Spleen (tissue), 11 donors: Measurements from ENCODE around the gene ATRIP. TPM values are rescaled to one million over a fixed set of nuclear protein-coding genes. Genes with fewer than 3 reads are reported as not detected.

Experiments
- DNase-seq: peaks from one replicate; pipeline ENCODE4 v3.0.0-alpha.2; 2020
- H3K27ac ChIP-seq, 8 donors: fragments of 200-600 bp; sonication (generic) in 7 of 8; 1 replicate in 4 of 8; 2 replicates in 4 of 8; pipeline versions ENCODE4 v1.5.0 to v1.8.0; 2016 to 2021; ENCODE audit warnings: inconsistent platforms in 4 of 8, mild to moderate bottlenecking in 4 of 8, moderate library complexity in 1 of 8
- H3K27me3 ChIP-seq, 7 donors: fragments of 200-600 bp; sonication (generic) in 6 of 7; replicated peaks in 1 of 7; 1 replicate in 4 of 7; 2 replicates in 3 of 7; pipeline versions ENCODE4 v1.5.0 to v1.8.0; 2016 to 2021; ENCODE audit warnings: inconsistent platforms in 3 of 7, mild to moderate bottlenecking in 1 of 7
- H3K36me3 ChIP-seq, 6 donors: fragments of 200-600 bp; sonication (generic) in 5 of 6; 1 replicate in 4 of 6; 2 replicates in 2 of 6; pipeline versions ENCODE4 v1.5.0 to v1.8.0; 2016 to 2021; ENCODE audit warnings: inconsistent platforms in 2 of 6
- H3K4me1 ChIP-seq, 6 donors: fragments of 200-600 bp; sonication (generic) in 5 of 6; 1 replicate in 3 of 6; 2 replicates in 3 of 6; pipeline versions ENCODE4 v1.5.0 to v1.8.0; 2016 to 2021; ENCODE audit warnings: inconsistent platforms in 3 of 6
- H3K4me3 ChIP-seq, 8 donors: fragments of 200-600 bp; sonication (generic) in 7 of 8; 1 replicate in 4 of 8; 2 replicates in 4 of 8; pipeline versions ENCODE4 v1.5.0 to v1.8.0; 2016 to 2021; ENCODE audit warnings: inconsistent platforms in 4 of 8, mild to moderate bottlenecking in 4 of 8, moderate library complexity in 2 of 8
- H3K9me3 ChIP-seq, 8 donors: fragments of 200-600 bp; sonication (generic) in 7 of 8; 1 replicate in 4 of 8; 2 replicates in 4 of 8; pipeline versions ENCODE4 v1.5.0 to v1.8.0; 2016 to 2021; ENCODE audit warnings: inconsistent platforms in 4 of 8
- CTCF ChIP-seq, 11 experiments: fragments of 200-600 bp in 7 of 11; fragments of 450-650 bp in 4 of 11; sonication (generic) in 4 of 11; IDR thresholded peaks in 8 of 11; conservative IDR thresholded peaks in 3 of 11; 1 replicate in 7 of 11; 2 replicates in 4 of 11; pipeline versions ENCODE4 v1.4.0 to v1.8.0; 2016 to 2021; ENCODE audit warnings: antibody characterized with exemption in 11 of 11, inconsistent platforms in 4 of 11, mild to moderate bottlenecking in 1 of 11
- POLR2A ChIP-seq, 3 donors: fragments of 450-650 bp; IDR thresholded peaks; one replicate each; pipeline ENCODE4 v1.5.1; 2017; ENCODE audit warnings: antibody characterized with exemption in 3 of 3, mild to moderate bottlenecking in 1 of 3
- POLR2AphosphoS5 ChIP-seq, 3 donors: sonication (generic); formaldehyde crosslinking; IDR thresholded peaks; one replicate each; pipeline ENCODE4 v1.5.1; 2017; ENCODE audit warnings: antibody characterized with exemption in 3 of 3
- WGBS, 5 donors: extraction: QIAGEN DNeasy Blood & Tissue Kit in 3 of 5; methylation state at CpG; one replicate each; pipeline versions ENCODE4 v1.1.5 to v1.1.7; 2013 to 2018; 5-methylcytosine and 5-hydroxymethylcytosine counted together
- intact Hi-C: fragments of 100-400 bp; cut with DNase I; formaldehyde crosslinking; loops from one replicate; pipeline ENCODE4 v1.15.0; 2023; ENCODE audit warnings: low total_unique reads
- polyA plus RNA-seq, 3 donors: library from polyadenylated mRNA; stranded (reverse); fragments of 200-250 nt; gene quantifications; one replicate each; pipeline ENCODE4 v1.2.1, GENCODE V29; 2013
- total RNA-seq, 7 donors: library from RNA; depleted of rRNA in 3 of 7; stranded (reverse); fragments of >200 nt in 3 of 7; fragmentation: NEBNext Ultra II Directional in 4 of 7; extraction: Animal tissue kit (Norgen Biotek cat#: 25700) in 4 of 7; gene quantifications; one replicate each; pipeline versions ENCODE4 v1.1.0 to v1.2.1, GENCODE V29; 2016 to 2021
- donor health status: healthy with polysubstance abuse.
- donor health status: DM: no; HTN: no; CAD: no; lungs with moderate emphysema.
- donor health status: DM: no; HTN: no; CAD: no.
- donor health status: Bipolar disorder and iron deficiency.
- donor health status: healthy.
- donor health status: DM: no; HTN: no; CAD: no.
- donor health status: DM: yes; HTN: yes; CAD: no.

ATRIP gene
- total and polyA plus RNA-seq, 10 donors = 5.2 to 10.0 (median 6.8) TPM

DNA sequence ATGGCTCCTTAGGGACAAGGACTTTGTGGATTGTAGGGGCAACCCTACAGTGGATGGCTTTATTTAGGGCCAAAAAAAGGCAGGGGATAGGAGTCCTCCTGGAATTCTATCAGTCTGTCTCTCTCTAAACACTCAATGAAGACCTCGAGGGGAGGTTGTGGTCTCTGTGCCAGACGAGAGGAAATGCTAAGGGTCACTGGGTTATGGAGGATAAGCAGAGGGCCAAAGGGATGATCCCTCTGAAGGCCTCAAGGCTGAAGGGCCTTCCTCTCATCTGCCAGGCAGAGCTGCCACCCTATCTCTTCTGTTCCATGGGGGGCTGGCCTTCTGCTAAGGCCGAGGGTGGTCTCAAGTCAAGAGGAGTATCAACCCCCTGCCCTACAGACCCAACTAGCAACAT lies 43.6 kb upstream of the ATRIP start:
- intact Hi-C loops = no loop called here
- TF ChIP-seq POLR2AphosphoS5 (IDR thresholded peaks at IDR 0.05) (no peak), POLR2A (IDR thresholded peaks at IDR 0.05) (no peak), CTCF (IDR thresholded peaks at IDR 0.05 in 8 of 11, conservative IDR thresholded peaks at IDR 0.05 in 3 of 11) (no peak)
- H3K36me3 ChIP-seq = peaks cover 0 to 20% (median 0%) of the 10 kb centered on the region in 6 donors
- H3K4me1 ChIP-seq = peaks cover 0 to 45% (median 16%) of the 10 kb centered on the region in 6 donors
- H3K27me3 ChIP-seq = no peaks in the 10 kb centered on the region
- 53 to 78% (median 65%) methylated on average over 2 to 3 of the region's 3 CpGs for WGBS, 5 donors
- H3K9me3 ChIP-seq = no peaks in the 10 kb centered on the region
- H3K4me3 ChIP-seq = no peak overlapping the region
- peak overlapping the region in 6 of 8 donors; percentile 43 to 63 (median 56) for H3K27ac ChIP-seq
- DNase-seq = no peak

DNA sequence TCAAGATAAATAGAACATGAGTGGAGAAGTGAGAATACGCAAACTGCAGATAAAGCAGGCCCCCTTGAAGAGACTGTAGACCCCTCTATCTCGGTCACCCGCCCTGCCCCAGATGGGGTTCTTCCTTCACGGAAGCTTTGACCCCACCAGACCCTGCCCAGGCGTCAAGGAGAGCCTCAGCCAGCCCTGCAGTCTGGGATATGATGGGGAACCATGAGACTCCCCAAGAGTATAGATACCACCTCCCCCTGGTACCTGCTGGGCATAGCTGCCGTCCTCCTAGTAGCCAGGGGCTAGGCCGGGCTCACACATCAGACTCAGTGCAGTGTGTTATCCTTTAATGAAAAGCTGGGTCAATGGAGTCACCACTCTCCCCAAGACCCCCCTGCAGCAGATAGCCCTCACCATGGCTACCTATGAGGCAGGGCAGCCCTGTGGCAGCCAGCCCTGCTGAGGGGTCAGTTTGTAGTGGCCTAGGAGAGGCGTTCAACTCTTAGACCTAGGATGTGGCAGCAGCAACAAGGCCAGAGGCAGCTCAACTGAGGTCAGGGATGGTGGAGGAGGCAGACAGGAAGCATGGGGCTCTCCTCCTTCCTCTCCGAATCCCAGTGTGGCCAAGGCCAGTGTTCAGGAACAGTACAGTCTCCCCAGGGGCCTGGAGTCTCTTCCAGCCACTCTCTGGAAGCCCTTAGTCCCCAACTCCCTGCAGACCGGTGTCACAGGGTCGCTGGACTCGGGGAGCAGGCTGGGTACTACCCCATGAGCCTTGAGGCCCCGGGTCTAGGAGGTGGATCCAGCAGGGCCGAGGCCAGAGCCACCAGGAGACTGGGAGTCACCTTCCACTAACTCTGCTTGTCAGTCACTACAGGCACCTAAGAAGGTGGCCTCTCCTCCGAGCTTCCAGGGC lies 42.8 kb upstream of the ATRIP start:
- intact Hi-C loops = no loop called here
- no peak overlapping the region for H3K4me3 ChIP-seq

DNA sequence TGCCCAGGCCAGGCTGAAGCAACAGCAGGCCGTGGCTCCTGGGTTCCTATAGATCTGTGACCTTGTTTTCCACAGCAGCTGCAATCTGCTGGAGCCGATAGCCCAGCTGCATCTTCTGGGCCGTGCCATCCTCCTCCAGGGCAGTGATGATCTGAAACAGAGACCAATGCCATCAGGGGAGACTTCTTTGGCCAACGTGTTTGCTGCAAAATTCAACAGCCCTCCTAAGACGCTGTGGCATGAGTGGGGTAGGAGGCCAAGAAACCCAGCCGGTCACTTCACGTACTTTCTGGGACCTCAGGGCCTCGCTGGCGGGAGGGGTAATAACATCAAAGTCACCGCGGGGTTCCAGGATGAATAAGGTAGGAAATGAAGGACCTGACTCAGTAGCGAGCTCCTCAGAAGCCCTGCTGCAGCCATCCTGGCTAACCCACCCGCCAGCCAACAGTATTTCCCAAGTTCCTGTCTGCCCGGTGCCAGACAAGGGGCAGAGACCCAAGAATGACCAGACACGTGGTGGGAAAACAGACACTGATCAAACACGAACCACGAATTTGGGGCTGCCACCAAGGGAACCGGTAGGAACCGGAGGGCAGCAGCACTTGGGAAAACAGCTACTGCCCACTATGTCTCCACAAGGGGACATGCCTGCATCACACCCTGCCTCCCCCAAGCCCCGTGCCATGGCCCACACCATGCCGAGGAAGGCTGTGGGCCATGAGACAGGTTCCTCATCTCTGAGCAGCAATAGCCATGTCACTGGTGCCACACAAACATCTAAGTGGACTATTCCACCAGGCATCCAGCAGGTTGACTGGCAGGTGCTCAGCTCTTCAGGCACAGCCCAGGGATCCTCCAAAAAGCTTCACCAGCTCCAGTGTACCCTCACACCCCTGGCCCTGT lies 41.8 kb upstream of the ATRIP start:
- peaks cover 0 to 40% (median 16%) of the 10 kb centered on the region in 6 donors for H3K4me1 ChIP-seq
- WGBS, 5 donors = 62 to 80% (median 68%) methylated on average over 18 to 21 of the region's 21 CpGs
- no peak for TF ChIP-seq POLR2AphosphoS5 (IDR thresholded peaks at IDR 0.05)
- no peak for TF ChIP-seq POLR2A (IDR thresholded peaks at IDR 0.05)
- TF ChIP-seq CTCF (IDR thresholded peaks at IDR 0.05 in 8 of 11, conservative IDR thresholded peaks at IDR 0.05 in 3 of 11) = no peak
- no peaks in the 10 kb centered on the region for H3K27me3 ChIP-seq
- peaks cover 0 to 34% (median 0%) of the 10 kb centered on the region in 6 donors for H3K36me3 ChIP-seq
- DNase-seq = no peak
- H3K27ac ChIP-seq = peak overlapping the region in 7 of 8 donors; percentile 22 to 63 (median 55)
- intact Hi-C loops = no loop called here
- no peak overlapping the region for H3K4me3 ChIP-seq
- H3K9me3 ChIP-seq = no peaks in the 10 kb centered on the region

More for the DNA sequence above, 42.8 kb upstream of the ATRIP start:
- DNase-seq = peak; percentile 77
- TF ChIP-seq POLR2AphosphoS5 (IDR thresholded peaks at IDR 0.05) (peak; percentile 42 to 71 (median 63)), CTCF (IDR thresholded peaks at IDR 0.05 in 8 of 11, conservative IDR thresholded peaks at IDR 0.05 in 3 of 11) (no peak), POLR2A (IDR thresholded peaks at IDR 0.05) (no peak)
- Histone ChIP-seq H3K36me3 (peaks cover 0 to 25% (median 0%) of the 10 kb centered on the region in 6 donors), H3K27me3 (no peaks in the 10 kb centered on the region), H3K27ac (peak overlapping the region in 7 of 8 donors; percentile 22 to 63 (median 55)), H3K9me3 (no peaks in the 10 kb centered on the region), H3K4me1 (peaks cover 0 to 40% (median 16%) of the 10 kb centered on the region in 6 donors)
- WGBS, 5 donors = 71 to 84% (median 77%) methylated on average over 13 to 15 of the region's 15 CpGs
